Activated T-helper 2 cell treated with anti-CD3 and anti-CD28 coated beads, Interferon-gamma antibody, Interleukin-2, Interleukin-4, amounts not matched to agents 10 μg/mL and 5 μg/mL and 100 μg/mL, durations not matched to agents 14 hours and 24 hours and 36 hours (primary cell): ENCODE results near the gene CGN. TPM values are rescaled to one million over a fixed set of nuclear protein-coding genes. Genes with fewer than 3 reads are reported as not detected.

Experiments used
- DNase-seq: peaks from one replicate; pipeline ENCODE4 v3.0.0; 2021; ENCODE audit warnings: low spot score
- H3K27ac Mint-ChIP-seq: one replicate; pipeline ENCODE4 v1.8.0; 2021; ENCODE audit warnings: mixed read lengths
- H3K27me3 Mint-ChIP-seq: one replicate; pipeline ENCODE4 v1.8.0; 2021; ENCODE audit warnings: low read depth, mixed read lengths
- H3K36me3 Mint-ChIP-seq: one replicate; pipeline ENCODE4 v1.8.0; 2021; ENCODE audit warnings: low read depth, mixed read lengths
- H3K4me1 Mint-ChIP-seq: one replicate; pipeline ENCODE4 v1.8.0; 2021; ENCODE audit warnings: low read depth, mixed read lengths
- H3K4me3 Mint-ChIP-seq: one replicate; pipeline ENCODE4 v1.8.0; 2021; ENCODE audit warnings: low read depth, mild to moderate bottlenecking, moderate library complexity, mixed read lengths
- H3K9me3 Mint-ChIP-seq: one replicate; pipeline ENCODE4 v1.8.0; 2021; ENCODE audit warnings: mixed read lengths
- intact Hi-C: fragments of 100-400 bp; cut with micrococcal nuclease; formaldehyde crosslinking; loops from one replicate; pipeline ENCODE4 v1.15.1; 2023
- total RNA-seq: library from RNA; stranded (reverse); gene quantifications from 2 replicates; pipeline ENCODE4 v1.2.3, GENCODE V29; 2022

CGN gene, protein sequence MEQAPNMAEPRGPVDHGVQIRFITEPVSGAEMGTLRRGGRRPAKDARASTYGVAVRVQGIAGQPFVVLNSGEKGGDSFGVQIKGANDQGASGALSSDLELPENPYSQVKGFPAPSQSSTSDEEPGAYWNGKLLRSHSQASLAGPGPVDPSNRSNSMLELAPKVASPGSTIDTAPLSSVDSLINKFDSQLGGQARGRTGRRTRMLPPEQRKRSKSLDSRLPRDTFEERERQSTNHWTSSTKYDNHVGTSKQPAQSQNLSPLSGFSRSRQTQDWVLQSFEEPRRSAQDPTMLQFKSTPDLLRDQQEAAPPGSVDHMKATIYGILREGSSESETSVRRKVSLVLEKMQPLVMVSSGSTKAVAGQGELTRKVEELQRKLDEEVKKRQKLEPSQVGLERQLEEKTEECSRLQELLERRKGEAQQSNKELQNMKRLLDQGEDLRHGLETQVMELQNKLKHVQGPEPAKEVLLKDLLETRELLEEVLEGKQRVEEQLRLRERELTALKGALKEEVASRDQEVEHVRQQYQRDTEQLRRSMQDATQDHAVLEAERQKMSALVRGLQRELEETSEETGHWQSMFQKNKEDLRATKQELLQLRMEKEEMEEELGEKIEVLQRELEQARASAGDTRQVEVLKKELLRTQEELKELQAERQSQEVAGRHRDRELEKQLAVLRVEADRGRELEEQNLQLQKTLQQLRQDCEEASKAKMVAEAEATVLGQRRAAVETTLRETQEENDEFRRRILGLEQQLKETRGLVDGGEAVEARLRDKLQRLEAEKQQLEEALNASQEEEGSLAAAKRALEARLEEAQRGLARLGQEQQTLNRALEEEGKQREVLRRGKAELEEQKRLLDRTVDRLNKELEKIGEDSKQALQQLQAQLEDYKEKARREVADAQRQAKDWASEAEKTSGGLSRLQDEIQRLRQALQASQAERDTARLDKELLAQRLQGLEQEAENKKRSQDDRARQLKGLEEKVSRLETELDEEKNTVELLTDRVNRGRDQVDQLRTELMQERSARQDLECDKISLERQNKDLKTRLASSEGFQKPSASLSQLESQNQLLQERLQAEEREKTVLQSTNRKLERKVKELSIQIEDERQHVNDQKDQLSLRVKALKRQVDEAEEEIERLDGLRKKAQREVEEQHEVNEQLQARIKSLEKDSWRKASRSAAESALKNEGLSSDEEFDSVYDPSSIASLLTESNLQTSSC
- total RNA-seq = 0.34 and 0.50 TPM in 2 replicates

GRCh38 chr1:151510957-151511635, at the start of gene CGN:
CGN (plus strand) TSS chr1:151511387; CDS start chr1:151518520, 7,133 bp downstream.
- Mint-ChIP-seq H3K4me1 (peaks cover 20% of the 10 kb centered on the region), H3K4me3 (peak within 1 kb of the TSS; percentile 81), H3K27me3 (peaks cover 28% of the 10 kb centered on the region), H3K27ac (no peak within 1 kb of the TSS), H3K36me3 (no peaks in the 10 kb centered on the region), H3K9me3 (no peaks in the 10 kb centered on the region)
- intact Hi-C loops = loop anchor here (5.0 kb wide), 2 partner anchors 54 to 69 kb away; partner anchors contain the start of gene POGZ
- DNase-seq = peak; percentile 79

DNA sequence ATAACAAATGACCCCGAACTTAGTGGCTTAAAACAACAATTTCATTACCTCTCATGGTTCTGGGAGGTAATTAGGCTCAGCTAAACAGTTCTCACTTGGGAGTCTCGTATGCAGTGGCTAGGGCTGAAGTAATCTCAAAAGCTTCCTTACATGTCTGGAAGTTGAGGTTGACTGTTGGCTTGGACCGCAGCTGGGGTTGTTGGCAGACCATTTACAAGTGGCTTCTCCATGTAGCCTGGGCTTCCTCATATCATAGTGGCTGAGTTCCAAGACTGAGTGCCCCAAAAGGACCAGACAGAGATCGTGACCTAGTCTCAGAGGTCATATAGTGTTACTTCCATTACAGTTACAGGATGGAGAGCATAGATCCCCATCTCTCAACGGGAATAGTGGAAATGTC, 49.5 kb upstream of the CGN start:
- H3K4me1 Mint-ChIP-seq = peaks cover 12% of the 10 kb centered on the region
- H3K4me3 Mint-ChIP-seq = no peak overlapping the region
- no peak for DNase-seq
- H3K9me3 Mint-ChIP-seq = no peaks in the 10 kb centered on the region
- no peak overlapping the region for H3K27ac Mint-ChIP-seq
- peaks cover 5% of the 10 kb centered on the region for H3K36me3 Mint-ChIP-seq
- H3K27me3 Mint-ChIP-seq = peaks cover 20% of the 10 kb centered on the region
- intact Hi-C loops = no loop called here

DNA sequence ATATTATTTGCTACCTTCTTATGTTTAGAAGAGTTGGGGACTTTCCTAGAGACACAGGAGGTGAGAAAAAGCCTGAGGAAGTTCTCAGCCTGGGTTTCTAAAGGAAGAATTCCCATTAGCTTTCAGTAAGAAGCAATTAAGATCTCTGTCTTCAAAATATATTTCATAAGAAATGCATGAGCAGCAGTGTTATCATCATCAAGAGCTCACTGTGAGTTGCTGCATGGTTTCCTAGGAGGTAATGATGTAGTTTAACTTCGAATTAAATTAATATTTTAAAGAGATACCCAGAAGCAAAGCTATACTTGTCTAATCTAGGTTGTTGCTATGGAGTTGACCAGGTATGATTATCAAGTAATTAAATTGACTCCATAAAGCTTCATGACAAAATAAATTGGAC, 46.2 kb upstream of the CGN start:
- no peak overlapping the region for H3K27ac Mint-ChIP-seq
- H3K9me3 Mint-ChIP-seq = no peaks in the 10 kb centered on the region
- H3K4me1 Mint-ChIP-seq = no peaks in the 10 kb centered on the region
- H3K27me3 Mint-ChIP-seq = peaks cover 25% of the 10 kb centered on the region
- H3K36me3 Mint-ChIP-seq = no peaks in the 10 kb centered on the region
- intact Hi-C loops = no loop called here
- no peak for DNase-seq
- no peak overlapping the region for H3K4me3 Mint-ChIP-seq

- peaks cover 3% of the 10 kb centered on the region for H3K27me3 Mint-ChIP-seq
- H3K4me1 Mint-ChIP-seq = peaks cover 22% of the 10 kb centered on the region
- peak overlapping the region; percentile 58 for H3K27ac Mint-ChIP-seq
- DNase-seq = peak; percentile 12
- H3K9me3 Mint-ChIP-seq = no peaks in the 10 kb centered on the region
- peak overlapping the region; percentile 69 for H3K4me3 Mint-ChIP-seq
- H3K36me3 Mint-ChIP-seq = no peaks in the 10 kb centered on the region
- intact Hi-C loops = loop anchor here (1.0 kb wide), 1 partner anchor 14 kb away; the partner anchor contains the start of gene POGZ
Measured at GRCh38 chr1:151472856-151473731, 38.1 kb upstream of the CGN start.

DNA sequence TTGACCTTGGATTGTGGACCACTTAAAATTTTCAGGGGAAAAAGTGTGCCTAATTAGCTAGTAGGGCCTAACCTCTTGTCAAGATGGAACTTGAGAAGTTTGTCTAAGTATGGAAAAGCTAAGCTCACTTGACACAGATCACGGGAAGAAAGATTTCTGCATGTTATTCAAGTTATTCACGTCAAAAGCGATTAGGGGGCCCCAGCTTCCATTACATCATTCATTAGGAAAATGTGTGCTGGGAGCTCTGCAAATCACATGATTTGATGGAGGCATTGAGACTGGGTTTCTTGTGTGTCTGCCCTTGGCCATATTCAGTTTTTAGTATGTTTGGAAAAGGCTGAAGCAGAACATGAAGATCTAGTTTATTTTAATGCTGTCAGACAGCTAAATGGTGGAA, 36.4 kb upstream of the CGN start:
- no peaks in the 10 kb centered on the region for H3K9me3 Mint-ChIP-seq
- no peaks in the 10 kb centered on the region for H3K27me3 Mint-ChIP-seq
- DNase-seq = no peak
- no peaks in the 10 kb centered on the region for H3K36me3 Mint-ChIP-seq
- intact Hi-C loops = no loop called here
- H3K27ac Mint-ChIP-seq = no peak overlapping the region
- peaks cover 22% of the 10 kb centered on the region for H3K4me1 Mint-ChIP-seq
- H3K4me3 Mint-ChIP-seq = no peak overlapping the region

DNA sequence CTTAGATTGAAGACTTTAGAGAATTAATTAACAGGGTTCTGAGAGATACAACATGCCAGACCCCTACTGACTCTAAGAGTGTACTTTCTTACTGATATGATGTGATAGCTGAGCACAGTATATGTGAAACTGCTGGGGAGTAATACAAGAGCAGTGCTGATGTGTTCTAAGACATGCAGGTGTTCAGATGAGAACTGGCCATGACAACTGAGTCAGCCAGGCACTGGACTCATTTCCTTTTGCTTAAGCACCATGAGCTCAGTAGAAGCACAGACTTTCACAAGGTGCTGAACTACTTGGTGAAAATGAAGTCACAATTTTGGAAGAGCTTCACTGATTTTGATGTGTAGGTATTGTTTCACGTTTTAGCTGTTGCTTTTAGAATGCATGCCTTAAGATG, 36.0 kb upstream of the CGN start:
- H3K4me1 Mint-ChIP-seq = peaks cover 22% of the 10 kb centered on the region
- no peak for DNase-seq
- no peak overlapping the region for H3K27ac Mint-ChIP-seq
- H3K4me3 Mint-ChIP-seq = no peak overlapping the region
- no peaks in the 10 kb centered on the region for H3K9me3 Mint-ChIP-seq
- H3K27me3 Mint-ChIP-seq = no peaks in the 10 kb centered on the region
- no peaks in the 10 kb centered on the region for H3K36me3 Mint-ChIP-seq
- intact Hi-C loops = no loop called here

DNA sequence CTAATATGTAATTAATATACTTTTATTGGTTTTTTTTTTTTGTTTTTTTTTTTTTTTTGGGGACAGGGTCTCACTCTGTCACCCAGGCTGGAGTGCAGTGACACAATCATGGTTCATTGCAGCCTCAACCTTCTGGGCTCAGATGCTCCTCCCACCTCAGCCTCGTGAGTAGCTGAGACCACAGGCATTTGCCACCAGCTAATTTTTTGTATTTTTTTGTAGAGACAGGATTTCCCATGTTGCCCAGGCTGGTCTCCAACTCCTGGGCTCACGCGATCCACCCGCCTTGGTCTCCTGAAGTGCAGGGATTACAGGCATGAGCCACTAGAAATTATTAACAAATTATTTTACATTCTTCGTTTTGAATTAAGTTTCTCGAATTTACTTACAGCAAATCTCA, 35.1 kb upstream of the CGN start:
- H3K27me3 Mint-ChIP-seq = no peaks in the 10 kb centered on the region
- intact Hi-C loops = no loop called here
- H3K4me3 Mint-ChIP-seq = no peak overlapping the region
- H3K27ac Mint-ChIP-seq = no peak overlapping the region
- H3K4me1 Mint-ChIP-seq = peaks cover 22% of the 10 kb centered on the region
- H3K9me3 Mint-ChIP-seq = no peaks in the 10 kb centered on the region
- no peak for DNase-seq
- H3K36me3 Mint-ChIP-seq = no peaks in the 10 kb centered on the region

- intact Hi-C loops = no loop called here
- DNase-seq = no peak
- H3K9me3 Mint-ChIP-seq = peaks cover 4% of the 10 kb centered on the region
- H3K27me3 Mint-ChIP-seq = no peaks in the 10 kb centered on the region
- no peak overlapping the region for H3K4me3 Mint-ChIP-seq
- H3K36me3 Mint-ChIP-seq = no peaks in the 10 kb centered on the region
- peaks cover 22% of the 10 kb centered on the region for H3K4me1 Mint-ChIP-seq
- H3K27ac Mint-ChIP-seq = no peak overlapping the region
Measured at GRCh38 chr1:151477066-151477465, 34.1 kb upstream of the CGN start.

GRCh38 chr1:151478140-151478812, 32.9 kb upstream of the CGN start:
- no peak overlapping the region for H3K27ac Mint-ChIP-seq
- H3K4me3 Mint-ChIP-seq = no peak overlapping the region
- no peaks in the 10 kb centered on the region for H3K27me3 Mint-ChIP-seq
- peaks cover 16% of the 10 kb centered on the region for H3K4me1 Mint-ChIP-seq
- no peaks in the 10 kb centered on the region for H3K36me3 Mint-ChIP-seq
- peaks cover 7% of the 10 kb centered on the region for H3K9me3 Mint-ChIP-seq
- no peak for DNase-seq
- intact Hi-C loops = no loop called here

- Mint-ChIP-seq H3K4me1 (peaks cover 16% of the 10 kb centered on the region), H3K9me3 (peaks cover 7% of the 10 kb centered on the region), H3K4me3 (no peak overlapping the region), H3K36me3 (no peaks in the 10 kb centered on the region), H3K27ac (no peak overlapping the region), H3K27me3 (no peaks in the 10 kb centered on the region)
- DNase-seq = no peak
- intact Hi-C loops = no loop called here
Measured at GRCh38 chr1:151478923-151479322, 32.3 kb upstream of the CGN start.

- no peak for DNase-seq
- Mint-ChIP-seq H3K27me3 (no peaks in the 10 kb centered on the region), H3K9me3 (peaks cover 7% of the 10 kb centered on the region), H3K36me3 (no peaks in the 10 kb centered on the region), H3K4me3 (no peak overlapping the region), H3K4me1 (peaks cover 14% of the 10 kb centered on the region), H3K27ac (no peak overlapping the region)
- intact Hi-C loops = no loop called here
Measured at GRCh38 chr1:151479462-151479861, 31.7 kb upstream of the CGN start.
